Measurements from ENCODE around the gene ZNF275.

DNA sequence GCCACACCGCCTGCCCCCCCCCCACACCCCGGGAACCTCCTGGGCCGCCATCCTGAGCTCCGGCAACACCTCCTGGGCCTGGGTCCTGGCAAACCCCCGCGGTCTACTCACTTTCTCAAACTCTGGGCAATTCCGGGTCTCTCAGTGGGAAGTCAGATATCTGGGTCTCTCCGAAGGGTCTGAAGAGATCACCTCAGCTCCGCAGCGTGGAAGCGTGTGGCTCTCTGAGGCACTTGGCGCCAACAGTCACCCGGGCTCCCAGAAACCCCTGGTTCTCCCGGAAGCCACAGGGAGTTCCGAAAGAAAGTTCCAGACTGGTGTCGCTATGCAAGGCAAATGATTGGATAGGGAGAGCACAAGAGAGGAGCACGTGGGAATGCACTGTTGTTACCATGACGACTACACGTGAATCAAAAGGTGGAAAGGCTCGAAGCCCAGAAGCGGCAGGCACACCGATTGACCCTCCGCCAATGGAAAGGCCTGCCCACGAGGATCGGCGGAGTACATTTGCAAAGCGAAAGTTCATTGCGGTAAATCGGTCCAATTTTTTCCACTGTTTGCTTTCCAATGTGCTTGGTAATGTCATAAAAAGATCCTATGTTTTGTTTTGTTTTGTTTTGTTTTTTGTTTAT, 67.3 kb downstream of the ZNF275 start, which contains the start of gene PNMA6E:
- TF ChIP-seq, protein P1, sequence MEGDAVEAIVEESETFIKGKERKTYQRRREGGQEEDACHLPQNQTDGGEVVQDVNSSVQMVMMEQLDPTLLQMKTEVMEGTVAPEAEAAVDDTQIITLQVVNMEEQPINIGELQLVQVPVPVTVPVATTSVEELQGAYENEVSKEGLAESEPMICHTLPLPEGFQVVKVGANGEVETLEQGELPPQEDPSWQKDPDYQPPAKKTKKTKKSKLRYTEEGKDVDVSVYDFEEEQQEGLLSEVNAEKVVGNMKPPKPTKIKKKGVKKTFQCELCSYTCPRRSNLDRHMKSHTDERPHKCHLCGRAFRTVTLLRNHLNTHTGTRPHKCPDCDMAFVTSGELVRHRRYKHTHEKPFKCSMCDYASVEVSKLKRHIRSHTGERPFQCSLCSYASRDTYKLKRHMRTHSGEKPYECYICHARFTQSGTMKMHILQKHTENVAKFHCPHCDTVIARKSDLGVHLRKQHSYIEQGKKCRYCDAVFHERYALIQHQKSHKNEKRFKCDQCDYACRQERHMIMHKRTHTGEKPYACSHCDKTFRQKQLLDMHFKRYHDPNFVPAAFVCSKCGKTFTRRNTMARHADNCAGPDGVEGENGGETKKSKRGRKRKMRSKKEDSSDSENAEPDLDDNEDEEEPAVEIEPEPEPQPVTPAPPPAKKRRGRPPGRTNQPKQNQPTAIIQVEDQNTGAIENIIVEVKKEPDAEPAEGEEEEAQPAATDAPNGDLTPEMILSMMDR (IDR thresholded peaks at IDR 0.05), result no peak
- TF ChIP-seq POLR2A (IDR thresholded peaks at IDR 0.05) (no peak), EP300 (IDR thresholded peaks at IDR 0.05) (no peak), POLR2AphosphoS5 (IDR thresholded peaks at IDR 0.05) (no peak)

Data from gastroesophageal sphincter (tissue), 3 donors.